ENCODE measurements around the gene EPB41L5. TPM values are rescaled to one million over a fixed set of nuclear protein-coding genes. Genes with fewer than 3 reads are reported as not detected.

Gene EPB41L5
- total RNA-seq, 6 donors from 2014 or later: 53.0 to 182 (median 92.3) TPM

GRCh38 chr2:120123090-120123489 lies 110.2 kb downstream of the EPB41L5 start:
- H3K36me3 ChIP-seq: peaks cover 0 to 6% (median 0%) of the 10 kb centered on the region in 4 donors
- H3K9me3 ChIP-seq: peaks cover 0 to 6% (median 0%) of the 10 kb centered on the region in 4 donors
- DNase-seq (no peak), ATAC-seq (ENCODE audit: low FRiP score in 2 of 2) (no peak)
- TF ChIP-seq POLR2AphosphoS5 (IDR thresholded peaks at IDR 0.05) (no peak), CTCF (IDR thresholded peaks at IDR 0.05) (no peak), POLR2A (IDR thresholded peaks at IDR 0.05) (no peak), EP300 (IDR thresholded peaks at IDR 0.05) (no peak)
- H3K4me3 ChIP-seq: no peak overlapping the region
- no peaks in the 10 kb centered on the region for H3K27me3 ChIP-seq
- no peaks in the 10 kb centered on the region for H3K4me1 ChIP-seq
- WGBS, 2 donors: 90 to 96% methylated on average over 3 of the region's 3 CpGs
- no peak overlapping the region for H3K27ac ChIP-seq

- Histone ChIP-seq H3K9me3 (peaks cover 0 to 6% (median 0%) of the 10 kb centered on the region in 4 donors), H3K4me3 (no peak overlapping the region), H3K4me1 (no peaks in the 10 kb centered on the region), H3K27ac (no peak overlapping the region), H3K36me3 (no peaks in the 10 kb centered on the region), H3K27me3 (no peaks in the 10 kb centered on the region)
- TF ChIP-seq POLR2A (IDR thresholded peaks at IDR 0.05): no peak
- no peak for TF ChIP-seq EP300 (IDR thresholded peaks at IDR 0.05)
- no peak for TF ChIP-seq CTCF (IDR thresholded peaks at IDR 0.05)
- no peak for TF ChIP-seq POLR2AphosphoS5 (IDR thresholded peaks at IDR 0.05)
- 90 to 93% methylated on average over 3 of the region's 3 CpGs for WGBS, 2 donors
- ATAC-seq (ENCODE audit: low FRiP score in 2 of 2) (no peak), DNase-seq (no peak)
Measured at GRCh38 chr2:120125195-120125594, 112.3 kb downstream of the EPB41L5 start.

GRCh38 chr2:120128216-120128615 lies 115.3 kb downstream of the EPB41L5 start:
- Histone ChIP-seq H3K9me3 (no peaks in the 10 kb centered on the region), H3K36me3 (peaks cover 0 to 12% (median 5%) of the 10 kb centered on the region in 4 donors), H3K27ac (no peak overlapping the region), H3K27me3 (no peaks in the 10 kb centered on the region), H3K4me3 (no peak overlapping the region), H3K4me1 (no peaks in the 10 kb centered on the region)
- no peak for ATAC-seq (ENCODE audit: low FRiP score in 2 of 2)
- TF ChIP-seq POLR2AphosphoS5 (IDR thresholded peaks at IDR 0.05): no peak
- no peak for TF ChIP-seq POLR2A (IDR thresholded peaks at IDR 0.05)
- no peak for TF ChIP-seq EP300 (IDR thresholded peaks at IDR 0.05)
- TF ChIP-seq CTCF (IDR thresholded peaks at IDR 0.05): no peak
- DNase-seq: no peak

GRCh38 chr2:120132190-120132589 lies 119.3 kb downstream of the EPB41L5 start:
- no peak overlapping the region for H3K27ac ChIP-seq
- no peak overlapping the region for H3K4me3 ChIP-seq
- no peak for ATAC-seq (ENCODE audit: low FRiP score in 2 of 2)
- H3K9me3 ChIP-seq: no peaks in the 10 kb centered on the region
- H3K27me3 ChIP-seq: no peaks in the 10 kb centered on the region
- H3K36me3 ChIP-seq: peaks cover 0 to 29% (median 7%) of the 10 kb centered on the region in 4 donors
- no peak for TF ChIP-seq EP300 (IDR thresholded peaks at IDR 0.05)
- no peak for TF ChIP-seq POLR2AphosphoS5 (IDR thresholded peaks at IDR 0.05)
- TF ChIP-seq POLR2A (IDR thresholded peaks at IDR 0.05): no peak
- no peak for TF ChIP-seq CTCF (IDR thresholded peaks at IDR 0.05)
- 59 to 62% methylated on average over 5 of the region's 5 CpGs for WGBS, 2 donors
- no peak for DNase-seq
- no peaks in the 10 kb centered on the region for H3K4me1 ChIP-seq

- WGBS, 2 donors: 100% methylated on average over 1 of the region's 1 CpG
- no peak for TF ChIP-seq POLR2AphosphoS5 (IDR thresholded peaks at IDR 0.05)
- no peak for TF ChIP-seq EP300 (IDR thresholded peaks at IDR 0.05)
- TF ChIP-seq POLR2A (IDR thresholded peaks at IDR 0.05): no peak
- no peak for TF ChIP-seq CTCF (IDR thresholded peaks at IDR 0.05)
- H3K9me3 ChIP-seq: no peaks in the 10 kb centered on the region
- DNase-seq: no peak
- peaks cover 0 to 29% (median 7%) of the 10 kb centered on the region in 4 donors for H3K36me3 ChIP-seq
- no peaks in the 10 kb centered on the region for H3K27me3 ChIP-seq
- H3K4me3 ChIP-seq: no peak overlapping the region
- ATAC-seq (ENCODE audit: low FRiP score in 2 of 2): no peak
- H3K4me1 ChIP-seq: no peaks in the 10 kb centered on the region
- no peak overlapping the region for H3K27ac ChIP-seq
Measured at GRCh38 chr2:120132691-120133090, 119.8 kb downstream of the EPB41L5 start.

Measured in upper lobe of left lung (tissue), 6 donors.